ENCODE results near the gene CBLC.

DNA sequence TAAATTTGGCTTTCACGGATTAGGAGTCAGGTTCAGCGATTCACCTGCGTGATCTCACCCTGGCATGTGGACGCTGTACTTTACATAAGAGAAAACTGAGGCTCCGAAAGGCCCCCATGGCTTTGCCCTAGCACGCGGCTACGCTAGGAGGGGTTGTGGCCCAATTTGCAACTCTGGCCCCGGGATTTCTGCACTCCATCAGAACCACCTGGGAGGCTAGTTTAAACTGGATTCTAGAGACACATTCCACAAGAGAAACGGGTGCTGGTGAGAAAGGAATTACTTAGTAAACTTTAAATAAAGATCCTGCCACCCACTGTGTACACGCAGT is 23.0 kb upstream of the CBLC start:
- TF ChIP-seq CTCF (IDR thresholded peaks at IDR 0.05), result no peak
- no peak for TF ChIP-seq TCF7L2 (IDR thresholded peaks at IDR 0.05; ENCODE audit: low read depth, low read length)
- no peak for TF ChIP-seq POLR2AphosphoS5 (IDR thresholded peaks at IDR 0.05; ENCODE audit: low read depth, low read length)
- TF ChIP-seq SIN3A (IDR thresholded peaks at IDR 0.05; ENCODE audit: borderline replicate concordance, insufficient read depth, low read depth, low read length), result no peak
- TF ChIP-seq, protein P1, sequence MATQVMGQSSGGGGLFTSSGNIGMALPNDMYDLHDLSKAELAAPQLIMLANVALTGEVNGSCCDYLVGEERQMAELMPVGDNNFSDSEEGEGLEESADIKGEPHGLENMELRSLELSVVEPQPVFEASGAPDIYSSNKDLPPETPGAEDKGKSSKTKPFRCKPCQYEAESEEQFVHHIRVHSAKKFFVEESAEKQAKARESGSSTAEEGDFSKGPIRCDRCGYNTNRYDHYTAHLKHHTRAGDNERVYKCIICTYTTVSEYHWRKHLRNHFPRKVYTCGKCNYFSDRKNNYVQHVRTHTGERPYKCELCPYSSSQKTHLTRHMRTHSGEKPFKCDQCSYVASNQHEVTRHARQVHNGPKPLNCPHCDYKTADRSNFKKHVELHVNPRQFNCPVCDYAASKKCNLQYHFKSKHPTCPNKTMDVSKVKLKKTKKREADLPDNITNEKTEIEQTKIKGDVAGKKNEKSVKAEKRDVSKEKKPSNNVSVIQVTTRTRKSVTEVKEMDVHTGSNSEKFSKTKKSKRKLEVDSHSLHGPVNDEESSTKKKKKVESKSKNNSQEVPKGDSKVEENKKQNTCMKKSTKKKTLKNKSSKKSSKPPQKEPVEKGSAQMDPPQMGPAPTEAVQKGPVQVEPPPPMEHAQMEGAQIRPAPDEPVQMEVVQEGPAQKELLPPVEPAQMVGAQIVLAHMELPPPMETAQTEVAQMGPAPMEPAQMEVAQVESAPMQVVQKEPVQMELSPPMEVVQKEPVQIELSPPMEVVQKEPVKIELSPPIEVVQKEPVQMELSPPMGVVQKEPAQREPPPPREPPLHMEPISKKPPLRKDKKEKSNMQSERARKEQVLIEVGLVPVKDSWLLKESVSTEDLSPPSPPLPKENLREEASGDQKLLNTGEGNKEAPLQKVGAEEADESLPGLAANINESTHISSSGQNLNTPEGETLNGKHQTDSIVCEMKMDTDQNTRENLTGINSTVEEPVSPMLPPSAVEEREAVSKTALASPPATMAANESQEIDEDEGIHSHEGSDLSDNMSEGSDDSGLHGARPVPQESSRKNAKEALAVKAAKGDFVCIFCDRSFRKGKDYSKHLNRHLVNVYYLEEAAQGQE (IDR thresholded peaks at IDR 0.05; ENCODE audit: insufficient read depth in 1 of 2, low read depth in 2 of 2, low read length in 1 of 2), result no peak
